H9 (cell line): ENCODE measurements around the gene MAP3K2. TPM values are rescaled to one million over a fixed set of nuclear protein-coding genes. Genes with fewer than 3 reads are reported as not detected.

Source experiments
- DNase-seq: peaks from one replicate; pipeline ENCODE4 v3.0.0-alpha.2; 2017
- H2AFZ ChIP-seq: one replicate; pipeline ENCODE4 v1.6.1; 2013; ENCODE audit warnings: mild to moderate bottlenecking, low read length, control low read depth, moderate library complexity
- H2AK5ac ChIP-seq: 2 replicates; pipeline ENCODE4 v1.6.1; 2013; ENCODE audit warnings: low read length, control low read depth, mixed read lengths; ENCODE audit not compliant: insufficient read length
- H2BK120ac ChIP-seq: one replicate; pipeline ENCODE4 v1.6.1; 2013; ENCODE audit warnings: low read depth, mild to moderate bottlenecking, low read length, control low read depth, inconsistent platforms; ENCODE audit not compliant: poor library complexity, severe bottlenecking
- H2BK12ac ChIP-seq: 2 replicates; pipeline ENCODE4 v1.6.1; 2013; ENCODE audit warnings: low read length, control low read depth, mixed read lengths, low read depth; ENCODE audit not compliant: insufficient read length
- H2BK15ac ChIP-seq: 2 replicates; pipeline ENCODE4 v1.6.1; 2013; ENCODE audit warnings: low read depth, low read length, control low read depth
- H2BK20ac ChIP-seq: one replicate; pipeline ENCODE4 v1.6.1; 2013; ENCODE audit warnings: low read depth, mild to moderate bottlenecking, low read length, control low read depth, inconsistent platforms; ENCODE audit not compliant: poor library complexity, severe bottlenecking
- H2BK5ac ChIP-seq: 2 replicates; pipeline ENCODE4 v1.6.1; 2013; ENCODE audit warnings: low read length, control low read depth, mixed read lengths; ENCODE audit not compliant: insufficient read length
- H3K14ac ChIP-seq: 2 replicates; pipeline ENCODE4 v1.6.1; 2013; ENCODE audit warnings: low read length, control low read depth; ENCODE audit not compliant: insufficient read depth
- H3K18ac ChIP-seq: 2 replicates; pipeline ENCODE4 v1.6.1; 2013; ENCODE audit warnings: low read depth, mild to moderate bottlenecking, mixed read lengths, low read length, control low read depth; ENCODE audit not compliant: insufficient read length
- H3K23ac ChIP-seq: 2 replicates; pipeline ENCODE4 v1.6.1; 2013; ENCODE audit warnings: low read length, control low read depth, mixed read lengths, low read depth; ENCODE audit not compliant: insufficient read length
- H3K23me2 ChIP-seq: 2 replicates; pipeline ENCODE4 v1.6.1; 2013; ENCODE audit warnings: low read depth, mild to moderate bottlenecking, mixed read lengths, low read length, control low read depth; ENCODE audit not compliant: insufficient read length, poor library complexity, severe bottlenecking
- H3K27ac ChIP-seq: 2 replicates; pipeline ENCODE4 v1.5.1; 2013; ENCODE audit warnings: low read length, control low read depth, mixed read lengths, low read depth; ENCODE audit not compliant: insufficient read length
- H3K27me3 ChIP-seq: 2 replicates; pipeline ENCODE4 v1.6.1; 2013; ENCODE audit warnings: low read length, control low read depth, inconsistent platforms; ENCODE audit not compliant: insufficient read depth
- H3K4ac ChIP-seq: 2 replicates; pipeline ENCODE4 v1.6.1; 2013; ENCODE audit warnings: low read depth, mild to moderate bottlenecking, control low read depth, inconsistent platforms, low read length, moderate library complexity
- H3K4me1 ChIP-seq: 2 replicates; pipeline ENCODE4 v1.6.1; 2013; ENCODE audit warnings: low read length, control low read depth, inconsistent platforms; ENCODE audit not compliant: insufficient read depth
- H3K4me2 ChIP-seq: 2 replicates; pipeline ENCODE4 v1.6.1; 2013; ENCODE audit warnings: low read length, control low read depth, mixed read lengths; ENCODE audit not compliant: insufficient read length, insufficient read depth
- H3K56ac ChIP-seq: 2 replicates; pipeline ENCODE4 v1.6.1; 2013; ENCODE audit warnings: low read depth, mild to moderate bottlenecking, mixed read lengths, low read length, control low read depth; ENCODE audit not compliant: insufficient read length
- H3K79me1 ChIP-seq: 2 replicates; pipeline ENCODE4 v1.6.1; 2013; ENCODE audit warnings: low read depth, mild to moderate bottlenecking, moderate library complexity, low read length, control low read depth, inconsistent platforms; ENCODE audit not compliant: insufficient read depth, poor library complexity, severe bottlenecking
- H3K79me2 ChIP-seq: 2 replicates; pipeline ENCODE4 v1.6.1; 2013; ENCODE audit warnings: low read length, control low read depth, inconsistent platforms; ENCODE audit not compliant: insufficient read depth
- H3K9ac ChIP-seq: 2 replicates; pipeline ENCODE4 v1.6.1; 2013; ENCODE audit warnings: low read length, control low read depth, mixed read lengths; ENCODE audit not compliant: insufficient read length; ENCODE audit errors: extremely low read depth
- H3K9me3 ChIP-seq: one replicate; pipeline ENCODE4 v1.6.1; 2013; ENCODE audit warnings: low read depth, low read length, inconsistent platforms; ENCODE audit not compliant: control insufficient read depth
- H3T11ph ChIP-seq: one replicate; pipeline ENCODE4 v1.6.1; 2013; ENCODE audit warnings: mild to moderate bottlenecking, low read length, control low read depth, inconsistent platforms
- H4K20me1 ChIP-seq: one replicate; pipeline ENCODE4 v1.6.1; 2013; ENCODE audit not compliant: control insufficient read depth, insufficient read length, insufficient read depth
- H4K5ac ChIP-seq: 2 replicates; pipeline ENCODE4 v1.6.1; 2013; ENCODE audit warnings: low read depth, mild to moderate bottlenecking, mixed read lengths, low read length, control low read depth; ENCODE audit not compliant: insufficient read length
- H4K8ac ChIP-seq: replicated peaks from 2 replicates; pipeline ENCODE4 v1.6.1; 2013; ENCODE audit warnings: low read length, control low read depth, mixed read lengths, low read depth; ENCODE audit not compliant: insufficient read length
- H4K91ac ChIP-seq: 2 replicates; pipeline ENCODE4 v1.6.1; 2013; ENCODE audit warnings: low read depth, mild to moderate bottlenecking, moderate library complexity, mixed read lengths, low read length, control low read depth; ENCODE audit not compliant: insufficient read length
- H3K27ac Mint-ChIP-seq, 3 experiments: 2 replicates in 2 of 3; 3 replicates in 1 of 3; pipeline ENCODE4 v1.8.0; 2020 to 2021; ENCODE audit warnings: mixed read lengths in 3 of 3, mild to moderate bottlenecking in 1 of 3, moderate library complexity in 1 of 3
- H3K27me3 Mint-ChIP-seq: 2 replicates; pipeline ENCODE4 v1.8.0; 2021; ENCODE audit warnings: low read depth, mild to moderate bottlenecking, moderate library complexity, mixed read lengths
- H3K36me3 Mint-ChIP-seq, 3 experiments: 2 replicates in 2 of 3; 3 replicates in 1 of 3; pipeline ENCODE4 v1.8.0; 2020 to 2021; ENCODE audit warnings: low read depth in 3 of 3, mixed read lengths in 3 of 3; ENCODE audit not compliant: insufficient read depth in 1 of 3
- H3K4me1 Mint-ChIP-seq, 2 experiments: 2 replicates each; pipeline ENCODE4 v1.8.0; 2020; ENCODE audit warnings: mixed read lengths in 2 of 2
- H3K4me3 Mint-ChIP-seq, 2 experiments: 2 replicates in 1 of 2; 3 replicates in 1 of 2; pipeline ENCODE4 v1.8.0; 2020 to 2021; ENCODE audit warnings: mild to moderate bottlenecking in 2 of 2, mixed read lengths in 2 of 2, moderate library complexity in 1 of 2
- H3K9me3 Mint-ChIP-seq, 2 experiments: 2 replicates in 1 of 2; 3 replicates in 1 of 2; pipeline ENCODE4 v1.8.0; 2020; ENCODE audit warnings: mild to moderate bottlenecking in 2 of 2, mixed read lengths in 2 of 2, moderate library complexity in 1 of 2
- CTCF ChIP-seq: fragments of 200-600 bp; sonication (generic); conservative IDR thresholded peaks from 3 replicates; pipeline ENCODE4 v1.8.0; 2021; ENCODE audit warnings: antibody characterized with exemption, mild to moderate bottlenecking
- WGBS: extraction: QIAGEN DNeasy Blood & Tissue Kit; methylation state at CpG from one replicate; pipeline ENCODE4 v1.1.7; 2013; ENCODE audit warnings: missing lambda C conversion rate, low lambda C conversion rate, mixed read lengths; ENCODE audit not compliant: insufficient read length; ENCODE audit errors: extremely low coverage; 5-methylcytosine and 5-hydroxymethylcytosine counted together
- total RNA-seq: library from RNA; stranded (reverse); gene quantifications from 2 replicates; pipeline ENCODE4 v1.2.1, GENCODE V29; 2021

The MAP3K2 gene
- total RNA-seq, 1 experiment from 2014 or later, result 25.8 TPM

GRCh38 chr2:127288274-127288673, 99.5 kb downstream of the MAP3K2 start:
- Histone ChIP-seq H3K23ac (no peak overlapping the region), H2AFZ (no peak overlapping the region), H2BK120ac (no peak overlapping the region), H4K5ac (no peak overlapping the region), H2BK20ac (no peak overlapping the region), H3K9me3 (peaks cover 4% of the 10 kb centered on the region), H3K14ac (no peak overlapping the region), H3K23me2 (peaks cover 3% of the 10 kb centered on the region), H4K91ac (no peak overlapping the region), H3K18ac (no peak overlapping the region), H2AK5ac (no peak overlapping the region), H3K79me2 (no peaks in the 10 kb centered on the region), H3K4me1 (no peaks in the 10 kb centered on the region), H3T11ph (no peak overlapping the region), H4K20me1 (no peaks in the 10 kb centered on the region), H3K79me1 (no peaks in the 10 kb centered on the region), H3K27ac (no peak overlapping the region), H2BK12ac (no peak overlapping the region), H4K8ac (no peak overlapping the region), H3K27me3 (no peaks in the 10 kb centered on the region), H2BK15ac (no peak overlapping the region), H2BK5ac (no peak overlapping the region), H3K4ac (no peak overlapping the region), H3K4me2 (no peak overlapping the region), H3K56ac (no peak overlapping the region), H3K9ac (no peak overlapping the region)
- peaks cover 3 to 8% of the 10 kb centered on the region in 2 experiments for H3K4me1 Mint-ChIP-seq
- DNase-seq, result no peak
- WGBS, result no CpG with 5 or more reads among the region's 3 CpGs
- H3K9me3 Mint-ChIP-seq, result peaks cover 11 to 13% of the 10 kb centered on the region in 2 experiments; a peak in 4 of 5 replicates
- H3K27me3 Mint-ChIP-seq, result no peaks in the 10 kb centered on the region
- H3K36me3 Mint-ChIP-seq, result peaks cover 68 to 98% (median 98%) of the 10 kb centered on the region in 3 experiments
- H3K4me3 Mint-ChIP-seq, result no peak overlapping the region
- no peak overlapping the region for H3K27ac Mint-ChIP-seq
- TF ChIP-seq CTCF, result no peak
